Keratinocyte (primary cell): ENCODE results near the gene TENT4B. TPM values are rescaled to one million over a fixed set of nuclear protein-coding genes. Genes with fewer than 3 reads are reported as not detected.

ENCODE experiments used
- DNase-seq: peaks from one replicate; pipeline ENCODE4 v3.0.0-alpha.2; 2011; ENCODE audit warnings: low read depth, missing footprints, low spot score
- FAIRE-seq: peaks from 2 replicates; lab custom pipeline; 2011; peaks lifted over from hg19 to GRCh38; lab: Jason Lieb, UNC
- H2AFZ ChIP-seq: 2 replicates; pipeline ENCODE4 v1.6.0; 2012; ENCODE audit warnings: low read length, control low read depth, inconsistent platforms; ENCODE audit not compliant: control insufficient read depth
- H3K27ac ChIP-seq: 2 replicates; pipeline ENCODE4 v1.5.1; 2011; ENCODE audit warnings: low read length; ENCODE audit not compliant: control insufficient read depth, insufficient read depth
- H3K27me3 ChIP-seq: 3 replicates; pipeline ENCODE4 v1.6.0; 2011; ENCODE audit warnings: low read length; ENCODE audit not compliant: control insufficient read depth, insufficient read depth; ENCODE audit errors: extremely low read depth
- H3K36me3 ChIP-seq, 2 experiments: 2 replicates in 1 of 2; 3 replicates in 1 of 2; pipeline ENCODE4 v1.5.1; 2011; ENCODE audit warnings: low read length in 2 of 2, mild to moderate bottlenecking in 1 of 2; ENCODE audit not compliant: control insufficient read depth in 2 of 2, insufficient read depth in 2 of 2; ENCODE audit errors: extremely low read depth in 1 of 2
- H3K4me1 ChIP-seq: 3 replicates; pipeline ENCODE4 v1.5.1; 2011; ENCODE audit warnings: low read length; ENCODE audit not compliant: control insufficient read depth, insufficient read depth; ENCODE audit errors: extremely low read depth
- H3K4me2 ChIP-seq: 3 replicates; pipeline ENCODE4 v1.6.0; 2011; ENCODE audit warnings: low read depth, low read length; ENCODE audit not compliant: control insufficient read depth, insufficient read depth; ENCODE audit errors: extremely low read depth
- H3K4me3 ChIP-seq, 3 experiments: fragments of 200-600 bp in 1 of 3; sonication (generic) in 1 of 3; 2 replicates in 2 of 3; 3 replicates in 1 of 3; pipeline ENCODE4 v1.5.1; 2011 to 2016; ENCODE audit warnings: low read length in 3 of 3, mild to moderate bottlenecking in 3 of 3, control low read depth in 2 of 3, inconsistent platforms in 1 of 3, low read depth in 1 of 3, mixed read lengths in 1 of 3, mixed run types in 1 of 3, moderate library complexity in 1 of 3; ENCODE audit not compliant: control insufficient read depth in 2 of 3, insufficient read depth in 2 of 3; ENCODE audit errors: extremely low read depth in 1 of 3
- H3K79me2 ChIP-seq: 2 replicates; pipeline ENCODE4 v1.6.0; 2012; ENCODE audit warnings: low read length; ENCODE audit not compliant: control insufficient read depth, insufficient read depth
- H3K9ac ChIP-seq: 3 replicates; pipeline ENCODE4 v1.6.0; 2011; ENCODE audit warnings: low read length; ENCODE audit not compliant: control insufficient read depth, insufficient read depth; ENCODE audit errors: extremely low read depth
- H3K9me1 ChIP-seq: 3 replicates; pipeline ENCODE4 v1.6.0; 2011; ENCODE audit warnings: low read length; ENCODE audit not compliant: control insufficient read depth, insufficient read depth; ENCODE audit errors: extremely low read depth
- H3K9me3 ChIP-seq: 2 replicates; pipeline ENCODE4 v1.5.1; 2012; ENCODE audit warnings: low read depth, low read length; ENCODE audit not compliant: control insufficient read depth
- H4K20me1 ChIP-seq: 3 replicates; pipeline ENCODE4 v1.6.0; 2011; ENCODE audit warnings: low read length; ENCODE audit not compliant: control insufficient read depth, insufficient read depth; ENCODE audit errors: extremely low read depth
- CTCF ChIP-seq, 3 experiments: IDR thresholded peaks in 1 of 3; conservative IDR thresholded peaks in 1 of 3; optimal IDR thresholded peaks in 1 of 3; 2 replicates in 2 of 3; 3 replicates in 1 of 3; pipeline versions ENCODE3 to v1.5.1; 2011; ENCODE audit warnings: low read length in 3 of 3, mild to moderate bottlenecking in 3 of 3, moderate library complexity in 2 of 3, control low read depth in 1 of 3, inconsistent platforms in 1 of 3; ENCODE audit not compliant: insufficient read depth in 2 of 3; ENCODE audit errors: extremely low read depth in 1 of 3
- EZH2 ChIP-seq: IDR thresholded peaks from one replicate; pipeline ENCODE4 v1.6.1; 2012; ENCODE audit warnings: inconsistent platforms, mild to moderate bottlenecking, low read length, moderate library complexity
- dilution Hi-C: fragments of 300-500 bp; cut with MboI; formaldehyde crosslinking; loops from one replicate; pipeline ENCODE4 v1.7.0; 2020; ENCODE audit warnings: low sequenced_read_pairs; ENCODE audit not compliant: extremely low pct_ligation_motif_present
- polyA plus RNA-seq, 5 experiments: library from polyadenylated mRNA; depleted of rRNA in 3 of 5; stranded (reverse) in 3 of 5; stranded (forward) in 1 of 5; unstranded in 1 of 5; fragments of >200 nt; gene quantifications; 1 replicate in 1 of 5; 2 replicates in 3 of 5; 3 replicates in 1 of 5; pipeline versions ENCODE4 v1.2.1 to v1.2.3, GENCODE V29; 2011 to 2012; ENCODE audit warnings: missing spikeins in 2 of 5, low read depth in 1 of 5, low replicate concordance in 1 of 5

The TENT4B gene
- polyA plus RNA-seq, 1 donor (not counting 4 experiments of a cell fraction or from before 2014, with no cell fraction given), result 14.8 TPM

- no peak overlapping the region for H3K27ac ChIP-seq
- no peaks in the 10 kb centered on the region for H3K9me3 ChIP-seq
- DNase-seq (no peak), FAIRE-seq (no peak)
- dilution Hi-C loops, result no loop called here
- H2AFZ ChIP-seq, result no peak overlapping the region
- TF ChIP-seq EZH2 (no peak), CTCF (optimal IDR thresholded peaks at IDR 0.05 in 1 of 3, IDR thresholded peaks at IDR 0.05 in 1 of 3, conservative IDR thresholded peaks at IDR 0.05 in 1 of 3; ENCODE audit: extremely low read depth in 1 of 3, insufficient read depth in 2 of 3, low read length in 3 of 3) (no peak)
- H3K4me2 ChIP-seq, result no peak overlapping the region
- H3K36me3 ChIP-seq, result no peaks in the 10 kb centered on the region
- H3K4me3 ChIP-seq, result no peak overlapping the region
- H3K79me2 ChIP-seq, result peaks cover 58% of the 10 kb centered on the region
- peaks cover 31% of the 10 kb centered on the region for H3K4me1 ChIP-seq
- no peaks in the 10 kb centered on the region for H3K9me1 ChIP-seq
- H3K27me3 ChIP-seq, result no peaks in the 10 kb centered on the region
- H4K20me1 ChIP-seq, result peaks cover 2% of the 10 kb centered on the region
- no peak overlapping the region for H3K9ac ChIP-seq
Observed at GRCh38 chr16:50192386-50193050, 39.4 kb downstream of the TENT4B start.

DNA sequence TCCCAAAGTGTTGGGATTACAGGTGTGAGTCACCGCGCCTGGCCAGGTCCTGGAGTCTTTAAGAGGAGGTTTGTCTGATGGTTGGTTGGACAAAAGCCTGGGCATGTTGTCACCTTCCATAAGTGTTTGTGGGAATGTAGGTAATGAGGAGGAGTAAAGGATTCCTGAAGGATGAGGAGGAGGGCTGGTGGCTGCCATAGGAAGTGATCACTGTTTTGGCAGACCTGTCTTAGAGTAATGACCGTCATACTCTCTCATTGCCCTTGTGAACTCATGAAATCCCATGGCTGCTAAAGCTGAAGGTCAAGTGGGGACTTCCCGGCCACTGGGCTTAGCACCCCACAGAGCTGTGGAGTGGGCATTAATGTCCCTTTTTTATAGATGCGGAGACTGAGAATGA is 40.5 kb downstream of the TENT4B start:
- peaks cover 31% of the 10 kb centered on the region for H3K4me1 ChIP-seq
- peaks cover 2% of the 10 kb centered on the region for H4K20me1 ChIP-seq
- no peak for FAIRE-seq
- no peaks in the 10 kb centered on the region for H3K27me3 ChIP-seq
- peak overlapping the region; percentile 52 for H3K4me2 ChIP-seq
- no peak overlapping the region for H2AFZ ChIP-seq
- TF ChIP-seq CTCF (optimal IDR thresholded peaks at IDR 0.05 in 1 of 3, IDR thresholded peaks at IDR 0.05 in 1 of 3, conservative IDR thresholded peaks at IDR 0.05 in 1 of 3; ENCODE audit: extremely low read depth in 1 of 3, insufficient read depth in 2 of 3, low read length in 3 of 3), result no peak
- no peak for TF ChIP-seq EZH2
- no peaks in the 10 kb centered on the region for H3K9me1 ChIP-seq
- H3K27ac ChIP-seq, result peak overlapping the region; percentile 53
- H3K9ac ChIP-seq, result no peak overlapping the region
- H3K79me2 ChIP-seq, result peaks cover 57% of the 10 kb centered on the region
- H3K36me3 ChIP-seq, result no peaks in the 10 kb centered on the region
- peak; percentile 56 for DNase-seq
- dilution Hi-C loops, result no loop called here
- no peak overlapping the region for H3K4me3 ChIP-seq
- H3K9me3 ChIP-seq, result no peaks in the 10 kb centered on the region
